ENCODE results near the gene MICB. TPM values are rescaled to one million over a fixed set of nuclear protein-coding genes. Genes with fewer than 3 reads are reported as not detected.

The MICB gene
- total and polyA plus RNA-seq, 9 of the 15 experiments (the other 6 are each of a cell fraction or from before 2014, with no cell fraction given) = 13.3 to 34.5 (median 19.8) TPM

DNA sequence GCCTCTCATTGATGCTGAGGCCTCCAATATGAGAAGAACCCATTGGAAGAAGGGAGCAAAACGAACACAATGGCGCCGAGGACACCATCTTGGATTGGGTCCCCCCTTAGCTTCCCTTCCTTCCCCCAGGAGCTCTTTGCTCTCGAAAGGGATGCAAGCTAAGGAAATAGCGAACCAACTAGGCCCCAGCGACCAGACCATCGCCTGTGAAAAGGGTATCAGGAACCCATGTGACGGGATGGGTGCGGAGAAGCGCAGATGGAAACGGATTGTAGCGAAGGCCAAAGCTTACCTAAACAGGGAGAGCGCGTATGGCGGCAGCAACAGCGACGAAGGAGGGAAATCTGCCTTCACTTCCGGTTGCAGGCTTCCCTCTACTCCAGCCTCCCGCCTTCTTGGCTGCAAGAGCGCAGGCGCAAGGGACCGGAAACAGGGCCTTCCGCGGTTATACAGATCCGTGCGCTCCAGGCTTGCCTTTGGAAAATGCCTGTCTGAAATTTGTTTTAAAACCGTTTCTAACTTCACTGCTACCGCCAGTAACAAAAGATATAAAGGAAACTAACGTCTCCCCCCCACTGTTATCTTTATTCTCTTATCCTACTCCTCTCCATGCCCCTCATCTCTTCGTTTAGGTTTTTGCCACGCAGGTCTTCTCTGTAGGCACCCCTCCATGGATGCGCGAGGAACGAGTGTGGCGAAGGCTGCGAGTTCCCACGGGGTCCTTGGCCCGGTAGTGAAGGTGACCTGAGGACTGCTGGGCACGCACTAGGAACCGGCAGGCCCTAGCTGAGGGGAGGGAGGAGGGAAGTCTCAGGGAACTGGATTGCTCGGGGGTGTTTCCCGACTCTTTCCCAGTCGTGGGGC lies 43.9 kb downstream of the MICB start, which contains the start of gene DDX39B (continued):
- TF ChIP-seq FOXA3 (CRISPR knock-in tag; conservative IDR thresholded peaks at IDR 0.05 in 1 of 2, IDR thresholded peaks at IDR 0.05 in 1 of 2) = no peak
- peak; percentile 63 for TF ChIP-seq ZNF263 (CRISPR knock-in tag; IDR thresholded peaks at IDR 0.05; ENCODE audit: borderline replicate concordance)
- 0 out of 2 replicates have a peak, but pooled peaks have one; percentile 23 for TF ChIP-seq MYNN (IDR thresholded peaks at IDR 0.05)
- TF ChIP-seq MYNN (CRISPR knock-in tag; IDR thresholded peaks at IDR 0.05) = no peak
- no peak for TF ChIP-seq IFI16 (CRISPR knock-in tag; IDR thresholded peaks at IDR 0.05)
- TF ChIP-seq TSHZ1 (CRISPR knock-in tag; IDR thresholded peaks at IDR 0.05) = no peak
- no peak for TF ChIP-seq TCF7L2 (IDR thresholded peaks at IDR 0.05; ENCODE audit: low read depth, low read length)
- no peak for TF ChIP-seq ZNF518B (CRISPR knock-in tag; IDR thresholded peaks at IDR 0.05)
- peak; percentile 30; the same call in 1 of the 2 replicates for TF ChIP-seq HIVEP1 (CRISPR knock-in tag; IDR thresholded peaks at IDR 0.05)
- peak; percentile 86 for TF ChIP-seq ZNF212 (CRISPR knock-in tag; IDR thresholded peaks at IDR 0.05)
- no peak for TF ChIP-seq ZNF699 (CRISPR knock-in tag; IDR thresholded peaks at IDR 0.05; ENCODE audit: insufficient replicate concordance)
- no peak for TF ChIP-seq ZNF282 (CRISPR knock-in tag; IDR thresholded peaks at IDR 0.05)
- no peak; the same call in 1 of the 2 replicates for TF ChIP-seq TCFL5 (CRISPR knock-in tag; conservative IDR thresholded peaks at IDR 0.05)
- peak; percentile 74 to 92 for TF ChIP-seq AFF1 (IDR thresholded peaks at IDR 0.05; ENCODE audit: low read depth in 1 of 2, partially characterized antibody in 2 of 2)
- TF ChIP-seq ZNF408 (CRISPR knock-in tag; IDR thresholded peaks at IDR 0.05; ENCODE audit: low read depth) = no peak
- no peak for TF ChIP-seq SRSF9 (IDR thresholded peaks at IDR 0.05; ENCODE audit: borderline replicate concordance, low read depth, low read length)

Measured in K562 (cell line).